ENCODE measurements around the gene CD81.

CD81 gene

DNA sequence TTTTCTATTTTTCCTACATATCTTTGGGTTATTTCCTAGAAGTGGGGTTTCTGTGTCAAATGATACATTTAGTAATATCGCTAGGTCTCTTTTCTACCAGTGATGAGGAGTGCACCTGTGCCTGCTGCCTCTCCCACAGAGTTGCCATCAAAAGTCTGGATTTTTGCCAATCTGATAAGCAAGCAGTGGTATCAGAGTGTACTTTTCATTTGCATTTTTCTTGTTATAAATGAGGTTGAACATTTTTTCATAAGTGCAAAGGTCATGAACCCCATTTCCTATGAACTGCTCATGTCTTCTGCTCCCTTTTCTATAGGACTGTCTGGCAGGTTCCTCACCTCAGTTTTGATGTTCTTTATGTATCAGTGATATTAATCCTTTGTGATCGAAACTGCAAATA lies 65.5 kb downstream of the CD81 start:
- DNase-seq, result no peak

DNA sequence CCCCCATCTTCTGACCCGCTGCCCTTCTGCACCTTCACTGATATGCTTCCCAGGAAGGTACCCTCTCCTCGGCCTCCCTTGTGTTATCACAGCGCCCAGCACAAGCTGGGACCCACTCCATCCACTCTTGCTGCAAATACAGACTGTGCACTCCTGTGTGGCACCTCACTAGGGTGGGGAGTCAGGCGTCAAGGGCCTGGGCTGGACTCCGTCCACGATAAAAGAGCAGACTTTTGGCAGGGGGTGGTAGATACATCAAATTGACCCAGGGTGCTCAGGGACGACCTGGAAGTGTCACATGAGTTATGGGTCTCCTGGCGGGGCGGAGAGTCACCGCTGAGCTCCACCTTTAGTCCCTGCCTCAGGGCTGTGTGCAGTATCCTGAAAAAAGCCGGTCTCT lies 66.3 kb downstream of the CD81 start:
- no peak for DNase-seq

DNA sequence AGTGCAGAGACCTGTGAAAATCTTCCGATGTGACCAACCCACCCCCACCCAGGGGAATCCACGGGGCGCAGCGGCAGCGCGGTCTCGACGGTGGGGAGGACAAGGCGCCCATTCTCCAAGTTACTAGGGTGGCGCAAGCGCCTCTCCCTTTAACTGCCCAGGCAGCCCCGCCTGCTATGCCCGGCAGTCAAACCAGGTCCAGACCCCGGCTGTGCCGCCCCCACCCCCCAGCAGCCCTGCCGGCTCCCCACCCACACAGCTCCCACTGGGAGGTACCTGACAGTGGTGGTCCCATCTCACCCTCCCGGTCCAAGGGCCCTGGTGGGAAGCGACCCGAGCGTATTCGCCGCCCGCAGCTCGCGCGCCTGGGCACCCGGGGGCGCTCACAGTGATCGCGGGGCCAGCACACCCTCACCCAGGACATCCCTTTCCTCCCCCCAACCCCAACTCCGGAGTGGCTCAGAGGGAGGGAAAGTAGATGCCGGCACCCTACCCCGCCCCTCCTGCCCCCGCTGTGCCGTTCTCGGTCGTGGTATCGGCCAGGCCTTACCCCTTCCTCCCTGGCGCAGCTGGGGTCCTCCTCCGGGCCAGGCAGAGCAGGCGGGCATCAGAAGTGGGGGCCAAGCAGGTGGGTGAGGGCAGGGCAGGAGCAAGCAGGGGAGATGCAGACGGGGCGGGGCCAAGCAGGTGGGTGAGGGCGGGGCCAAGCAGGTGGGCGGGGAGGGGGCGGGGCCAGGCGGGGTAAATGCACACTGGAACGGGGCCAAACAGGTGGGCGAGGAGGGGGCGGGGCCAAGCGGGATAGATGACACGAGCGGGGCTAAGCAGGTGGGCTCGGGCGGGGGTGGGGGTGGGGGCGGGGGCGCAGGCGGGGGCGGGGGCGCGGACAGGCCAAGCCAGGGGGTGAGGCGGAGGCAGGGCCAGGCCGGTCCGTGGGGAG lies 67.0 kb downstream of the CD81 start, which contains the start of gene TRPM5:
TSS of gene TRPM5 (minus strand) at position 634 of the 940 bp plus-strand sequence. CDS start 21,478 bp downstream, outside the sequence.
- no peak for DNase-seq

DNA sequence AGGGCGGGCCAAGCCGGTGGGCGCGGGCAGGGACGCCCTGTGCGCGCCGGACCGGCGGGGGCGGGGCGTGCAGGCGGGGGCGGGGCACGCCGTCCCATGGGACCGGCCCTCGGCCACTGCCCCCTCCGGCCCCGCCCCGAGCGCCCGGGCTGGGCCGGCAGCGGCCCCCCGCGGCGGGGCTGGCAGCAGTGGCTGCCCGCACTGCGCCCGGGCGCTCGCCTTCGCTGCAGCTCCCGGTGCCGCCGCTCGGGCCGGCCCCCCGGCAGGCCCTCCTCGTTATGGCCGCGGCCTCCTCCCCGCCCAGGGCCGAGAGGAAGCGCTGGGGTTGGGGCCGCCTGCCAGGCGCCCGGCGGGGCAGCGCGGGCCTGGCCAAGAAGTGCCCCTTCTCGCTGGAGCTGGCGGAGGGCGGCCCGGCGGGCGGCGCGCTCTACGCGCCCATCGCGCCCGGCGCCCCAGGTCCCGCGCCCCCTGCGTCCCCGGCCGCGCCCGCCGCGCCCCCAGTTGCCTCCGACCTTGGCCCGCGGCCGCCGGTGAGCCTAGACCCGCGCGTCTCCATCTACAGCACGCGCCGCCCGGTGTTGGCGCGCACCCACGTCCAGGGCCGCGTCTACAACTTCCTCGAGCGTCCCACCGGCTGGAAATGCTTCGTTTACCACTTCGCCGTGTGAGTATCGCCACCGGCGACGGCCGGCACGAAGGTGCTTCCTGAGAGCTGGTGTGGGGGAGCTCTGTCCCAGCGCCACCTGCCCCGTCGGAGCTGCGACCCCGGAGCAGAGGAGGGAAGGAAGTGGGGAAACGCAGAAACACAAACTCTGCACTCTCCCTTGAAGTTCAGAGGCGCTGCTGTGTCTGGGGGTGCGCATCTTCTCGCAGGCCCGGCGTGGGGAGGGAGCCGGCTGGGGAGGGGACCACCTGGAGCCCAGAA lies 68.0 kb downstream of the CD81 start, which contains the start of gene KCNQ1:
TSS of gene KCNQ1 (plus strand) at position 188 of the 925 bp plus-strand sequence. CDS start at position 279, 91 bp downstream.
- peak in 1 of 2 experiments; percentile 33 for DNase-seq

DNA sequence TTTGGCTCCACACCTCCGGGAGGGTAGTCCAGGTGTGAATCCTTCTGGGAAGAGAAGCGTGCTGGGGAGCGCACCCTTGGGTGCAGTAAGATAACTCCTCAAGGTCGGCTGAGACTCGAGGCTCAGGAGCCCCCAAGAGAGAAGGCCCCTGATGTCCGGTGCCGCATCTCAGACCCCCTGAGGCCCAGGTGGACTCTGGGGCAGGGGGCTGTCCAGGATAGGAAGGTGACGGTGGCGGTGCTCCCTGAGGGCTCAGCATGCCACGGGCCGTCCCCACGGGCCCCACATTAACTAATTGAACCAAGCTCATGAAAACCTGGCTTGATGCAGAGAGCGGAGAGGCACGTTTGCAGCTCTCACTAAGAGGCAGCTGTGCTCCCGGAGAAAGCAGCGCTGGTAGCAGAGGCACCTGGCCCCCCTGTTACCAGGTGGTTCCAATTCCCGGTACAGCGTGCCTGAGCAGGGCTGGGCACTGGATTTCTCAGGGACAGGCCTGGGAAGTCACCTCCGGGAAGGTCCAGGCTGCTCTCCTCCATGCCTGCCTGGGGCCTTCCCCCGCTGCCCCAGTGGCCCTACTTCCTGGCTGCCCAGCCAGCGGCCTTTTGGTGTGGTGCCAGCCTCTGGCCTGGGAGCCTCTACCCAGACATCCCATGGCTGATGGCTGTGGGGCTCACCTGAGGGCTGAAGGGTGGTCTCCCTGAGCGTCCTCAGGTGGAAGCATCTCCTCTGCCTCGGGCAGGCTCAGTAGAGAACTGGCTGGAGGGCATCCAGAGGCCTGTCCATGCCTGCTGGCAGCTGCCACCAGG lies 68.8 kb downstream of the CD81 start:
- no peak for DNase-seq

DNA sequence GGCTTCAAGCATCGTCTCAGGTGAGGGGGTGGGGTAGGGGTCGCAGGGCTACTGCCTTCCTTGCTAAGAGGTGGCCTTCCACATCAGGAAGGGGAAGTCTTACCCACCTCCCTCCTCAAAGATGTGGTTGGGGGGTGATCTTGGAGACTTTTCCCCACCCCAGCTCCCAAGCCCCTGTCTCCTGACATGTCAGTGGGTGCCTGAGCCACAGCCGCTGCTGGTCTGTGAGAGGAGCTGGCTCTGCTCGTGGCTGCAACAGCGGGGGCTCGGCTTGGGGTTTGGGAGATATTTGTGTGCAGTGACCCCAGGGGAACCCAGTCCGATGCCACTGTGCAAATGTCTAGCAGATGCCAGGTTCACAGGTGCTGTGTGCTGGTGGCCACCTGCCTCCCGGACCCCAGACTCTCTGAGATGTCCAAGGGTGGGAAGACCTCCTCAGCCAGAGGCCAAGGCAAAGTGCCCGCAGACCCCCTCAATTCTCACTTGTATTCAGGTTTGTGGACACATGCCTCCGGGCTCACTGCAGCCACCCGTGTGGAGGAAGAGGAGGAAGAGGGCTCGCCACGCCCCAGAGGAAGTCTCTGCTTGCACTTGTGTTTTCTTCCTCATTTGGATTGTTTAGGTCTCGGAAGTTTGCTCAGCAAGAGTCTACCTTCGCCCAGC lies 69.6 kb downstream of the CD81 start:
- DNase-seq, result no peak

Data from SW 1271 (cell line).